NCI-H524 (cell line): ENCODE measurements around the gene SNAP47.

ENCODE experiments used
- DNase-seq, 2 experiments: peaks; one replicate each; lab custom pipeline; 2025; lab: John Stamatoyannopoulos, UW

Gene SNAP47

GRCh38 chr1:227732586-227733308 lies 2.5 kb upstream of the SNAP47 start:
- DNase-seq, result no peak

GRCh38 chr1:227733309-227733705 lies 1.9 kb upstream of the SNAP47 start:
- no peak for DNase-seq

GRCh38 chr1:227733751-227734545 lies 1.3 kb upstream of the SNAP47 start:
- no peak for DNase-seq

DNA sequence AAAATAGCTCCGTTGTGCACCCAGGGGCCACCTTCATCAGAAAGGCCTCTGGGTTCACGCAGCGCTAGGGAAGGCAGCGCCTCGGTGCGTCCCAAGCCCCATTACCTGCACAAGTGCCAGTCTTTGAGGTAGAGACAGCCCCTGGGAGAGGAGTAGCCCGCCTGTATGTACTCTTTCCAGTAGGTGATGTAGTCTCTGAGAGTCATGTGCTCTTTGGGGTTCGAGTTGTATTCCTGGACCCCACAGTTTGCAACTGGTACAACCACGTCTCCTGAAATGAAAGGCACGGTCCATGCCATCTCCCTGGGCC lies 734 bp upstream of the SNAP47 start:
- no peak for DNase-seq

DNA sequence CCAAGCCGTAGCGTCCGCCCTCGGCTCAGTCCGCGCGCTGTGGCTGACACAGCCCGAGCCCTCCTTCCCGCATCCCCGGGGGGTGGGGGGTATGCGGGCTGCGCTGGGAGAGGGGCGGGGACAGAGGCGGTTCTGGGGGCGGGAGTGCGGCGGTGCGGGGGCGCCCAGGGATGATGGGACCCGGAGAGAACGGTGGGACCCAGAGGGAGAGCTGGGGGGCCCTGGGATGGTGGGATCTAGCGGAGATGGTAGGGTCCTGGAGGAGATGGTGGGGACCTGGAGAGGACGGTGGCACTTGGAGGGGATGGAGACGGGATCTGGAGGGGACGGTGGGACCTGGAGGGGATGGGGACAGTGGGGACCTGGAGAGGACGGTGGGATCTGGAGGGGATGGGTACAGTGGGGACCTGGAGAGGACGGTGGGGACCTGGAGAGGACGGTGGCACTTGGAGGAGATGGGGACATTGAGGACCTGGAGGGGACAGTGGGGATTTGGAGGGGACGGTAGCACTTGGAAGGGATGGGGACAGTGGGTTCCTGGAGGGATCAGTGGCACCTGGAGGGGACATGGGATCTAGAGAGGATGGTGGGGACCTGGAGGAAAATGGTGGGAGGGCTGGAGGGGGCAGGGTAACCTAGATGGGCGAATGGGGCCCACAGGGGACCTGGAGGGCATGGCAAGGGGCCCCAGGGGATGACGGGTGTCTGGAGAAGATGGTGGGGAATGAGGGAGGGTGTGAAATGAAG lies 477 bp downstream of the SNAP47 start:
- DNase-seq, result no peak

GRCh38 chr1:227736814-227737432 lies 1.7 kb downstream of the SNAP47 start:
- no peak for DNase-seq

DNA sequence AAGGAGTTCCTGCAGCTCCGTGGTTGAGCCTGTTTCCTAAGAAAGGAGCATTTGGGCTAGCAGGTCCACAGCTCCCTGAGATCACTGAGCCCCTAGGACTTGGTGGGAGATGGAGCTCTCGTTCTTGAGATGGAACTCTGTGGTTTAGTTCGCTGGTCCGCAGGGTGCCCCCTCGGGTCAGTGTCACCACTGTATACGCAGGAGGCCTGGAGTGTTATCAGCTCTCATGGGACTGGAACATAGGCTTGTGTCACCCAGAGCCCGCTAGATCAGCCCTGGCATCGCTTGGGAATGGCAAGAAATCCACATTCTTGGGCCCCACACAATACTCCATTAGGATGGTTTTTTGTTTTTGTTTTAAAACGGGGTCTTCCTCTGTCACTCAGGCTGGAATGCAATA lies 3.6 kb downstream of the SNAP47 start:
- DNase-seq, result no peak

DNA sequence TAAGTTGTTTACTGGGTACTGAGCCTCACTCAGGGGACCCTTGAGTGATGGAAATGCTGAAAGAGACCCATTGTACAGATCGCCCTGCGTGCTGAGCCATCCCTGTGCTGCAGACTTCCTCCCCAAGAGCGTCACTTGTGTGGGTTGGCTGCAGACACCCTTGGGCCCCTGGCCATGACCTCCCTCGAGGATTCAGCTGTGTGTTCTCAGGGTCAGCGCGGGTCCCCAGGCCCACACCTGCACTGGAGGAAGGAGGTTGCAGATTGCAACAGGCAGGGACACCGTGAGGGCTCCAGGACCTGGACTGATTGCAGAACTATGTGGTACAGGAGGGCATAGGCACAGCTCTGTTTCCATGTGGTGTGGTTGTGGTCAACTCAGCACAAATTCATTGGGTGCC lies 4.4 kb downstream of the SNAP47 start:
- DNase-seq, result no peak

DNA sequence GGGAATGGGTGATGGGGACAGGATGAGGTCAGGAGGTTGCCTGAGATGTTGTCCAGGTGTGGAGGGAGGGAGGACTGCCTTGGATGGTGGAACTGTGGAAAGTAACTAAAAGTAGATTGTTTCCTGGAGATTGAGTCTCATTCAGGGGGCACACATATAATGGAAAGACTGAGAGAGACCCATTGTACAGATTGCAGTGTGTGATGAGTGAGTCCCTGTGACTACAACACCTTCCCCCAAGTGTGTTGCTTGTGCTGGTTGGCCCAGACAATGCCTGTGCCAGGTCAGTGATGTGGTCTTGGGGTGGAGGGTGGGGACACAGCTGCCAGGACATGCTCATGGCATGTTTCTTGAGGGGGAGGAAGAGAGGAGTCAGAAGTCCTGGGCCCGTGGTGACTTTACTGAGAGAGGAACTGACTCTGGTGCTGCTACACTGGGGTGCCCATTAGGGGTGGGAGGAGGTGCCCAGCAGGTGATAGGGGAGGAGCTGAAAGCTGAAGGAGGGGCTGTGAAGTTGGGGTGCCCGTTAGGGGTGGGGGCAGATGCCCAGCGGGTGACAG lies 5.2 kb downstream of the SNAP47 start:
- DNase-seq, result no peak

GRCh38 chr1:227741166-227741870 lies 6.1 kb downstream of the SNAP47 start:
- DNase-seq, result no peak

GRCh38 chr1:227742738-227743715 lies 7.8 kb downstream of the SNAP47 start:
- no peak for DNase-seq

DNA sequence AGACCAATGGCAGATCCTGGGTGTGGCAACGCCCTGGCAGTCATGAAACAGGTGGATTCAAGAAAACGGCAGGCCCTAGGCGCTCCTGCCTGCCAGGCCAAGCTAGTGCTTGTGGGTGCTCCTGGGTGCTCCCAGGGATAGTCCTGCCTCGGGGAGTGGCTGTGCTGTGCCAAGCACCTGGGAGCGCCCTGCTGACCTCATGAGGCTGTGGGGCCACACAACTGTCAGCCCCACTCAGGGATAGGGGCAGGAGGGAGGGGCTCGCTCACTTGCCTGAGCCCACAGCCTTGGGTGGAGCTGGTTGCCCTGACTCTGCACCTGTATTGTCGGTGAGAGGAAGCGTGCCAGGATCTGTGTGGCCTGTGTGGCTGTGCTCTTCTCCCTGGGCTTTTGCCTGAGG lies 9.4 kb downstream of the SNAP47 start:
- DNase-seq, result no peak

GRCh38 chr1:227745568-227746265 lies 10.5 kb downstream of the SNAP47 start:
- DNase-seq, result peak; percentile 14 to 74

- no peak for DNase-seq
Observed at GRCh38 chr1:227746676-227747075, 11.4 kb downstream of the SNAP47 start.

GRCh38 chr1:227747382-227747781 lies 12.1 kb downstream of the SNAP47 start:
- no peak for DNase-seq

GRCh38 chr1:227747948-227748495 lies 12.8 kb downstream of the SNAP47 start:
- DNase-seq, result no peak

DNA sequence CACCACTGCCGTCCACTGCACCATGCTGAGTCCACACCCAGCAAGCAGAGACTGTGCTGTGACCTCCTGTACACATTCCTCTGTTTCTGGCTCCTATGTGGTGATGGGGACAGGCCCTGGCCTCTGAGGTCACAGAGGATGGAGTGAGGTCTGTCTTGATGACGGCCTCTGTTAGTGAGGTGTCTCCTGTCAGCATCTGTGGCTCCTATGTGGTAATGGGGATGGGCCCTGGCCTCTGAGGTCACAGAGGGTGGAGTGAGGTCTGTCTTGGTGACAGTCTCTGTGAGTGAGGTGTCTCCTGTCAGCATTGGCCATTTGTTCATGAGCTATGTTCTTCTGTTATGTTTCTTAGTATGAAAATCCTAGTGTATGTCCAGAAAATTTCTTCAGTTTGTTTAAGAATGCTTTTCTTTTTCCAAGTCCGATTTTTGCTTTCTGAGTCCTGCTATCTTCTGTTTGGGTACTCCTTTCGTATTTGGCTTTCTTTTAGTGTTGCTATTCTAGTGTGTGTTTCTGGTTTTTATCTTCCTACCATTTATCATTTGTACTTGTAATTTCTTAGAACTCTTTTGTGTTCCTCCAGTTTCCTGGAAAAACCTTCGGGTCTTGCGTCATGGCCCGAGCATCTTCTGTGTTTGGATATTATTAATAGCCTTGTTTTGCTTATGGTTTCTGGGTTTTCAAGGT lies 13.4 kb downstream of the SNAP47 start:
- DNase-seq, result no peak

DNA sequence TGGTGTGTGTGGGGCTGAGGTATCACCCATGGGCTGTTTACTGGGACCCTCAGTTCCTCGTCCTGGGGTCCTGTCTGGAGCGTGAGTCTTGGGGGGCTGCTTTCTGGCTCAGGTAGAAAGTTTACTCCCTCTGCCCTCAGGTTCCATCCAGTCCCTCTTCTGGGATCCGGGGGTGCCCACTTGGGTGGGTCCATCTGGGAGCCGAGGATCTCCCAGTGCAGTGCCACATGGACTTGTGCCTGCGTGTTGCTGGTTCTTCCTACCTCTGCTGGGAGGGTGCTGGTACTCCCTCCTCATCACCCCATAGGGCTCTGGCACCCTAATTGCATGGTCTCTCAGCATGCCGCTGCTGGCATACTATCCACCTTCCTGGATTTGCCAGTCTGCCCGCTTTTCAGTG lies 14.0 kb downstream of the SNAP47 start:
- no peak for DNase-seq
